SU-DHL-6 (cell line): ENCODE data around the gene PPARG.

Experiments
- CTCF ChIP-seq: fragments of 200-600 bp; sonication (generic); IDR thresholded peaks from one replicate; pipeline ENCODE4 v1.5.1; 2017; ENCODE audit warnings: antibody characterized with exemption, mild to moderate bottlenecking, low read length, moderate library complexity; ENCODE audit not compliant: insufficient read depth, poor library complexity, severe bottlenecking
- EZH2phosphoT487 ChIP-seq: fragments of 200-600 bp; sonication (generic), shearing (Covaris generic); conservative IDR thresholded peaks from 2 replicates; pipeline ENCODE4 v1.6.1; 2018; ENCODE audit warnings: mild to moderate bottlenecking, antibody characterized with exemption, low read length, moderate library complexity, mixed read lengths

- TF ChIP-seq CTCF (no peak), EZH2phosphoT487 (no peak)
These were observed 12.6 kb downstream of the PPARG start for GRCh38 chr3:12301513-12301912.
